Smooth muscle cell (in vitro differentiated cells): ENCODE measurements around the gene PDGFB. TPM values are rescaled to one million over a fixed set of nuclear protein-coding genes. Genes with fewer than 3 reads are reported as not detected.

Source experiments
- DNase-seq: peaks from one replicate; lab custom pipeline; 2025; ENCODE audit not compliant: unreplicated experiment; lab: John Stamatoyannopoulos, UW
- H2AFZ ChIP-seq: fragments of 200-600 bp; sonication (generic); 2 replicates; pipeline ENCODE4 v1.6.0; 2016; ENCODE audit warnings: antibody characterized with exemption, low read depth, mild to moderate bottlenecking
- H3F3A ChIP-seq: fragments of 200-600 bp; sonication (generic); 2 replicates; pipeline ENCODE4 v1.6.0; 2017; ENCODE audit warnings: antibody characterized with exemption, low read depth
- H3K27ac ChIP-seq: fragments of 200-600 bp; sonication (generic); 2 replicates; pipeline ENCODE4 v1.5.1; 2016; ENCODE audit warnings: low read depth, mild to moderate bottlenecking
- H3K27me3 ChIP-seq: fragments of 200-600 bp; sonication (generic); 2 replicates; pipeline ENCODE4 v1.6.1; 2016; ENCODE audit warnings: low read depth, mild to moderate bottlenecking
- H3K36me3 ChIP-seq: fragments of 200-600 bp; sonication (generic); 2 replicates; pipeline ENCODE4 v1.5.1; 2016; ENCODE audit warnings: low read depth
- H3K4me1 ChIP-seq: fragments of 200-600 bp; sonication (generic); 2 replicates; pipeline ENCODE4 v1.5.1; 2016; ENCODE audit warnings: low read depth
- H3K4me2 ChIP-seq: fragments of 200-600 bp; sonication (generic); 2 replicates; pipeline ENCODE4 v1.6.0; 2016; ENCODE audit warnings: mild to moderate bottlenecking
- H3K4me3 ChIP-seq: fragments of 200-600 bp; sonication (generic); 2 replicates; pipeline ENCODE4 v1.5.1; 2016; ENCODE audit warnings: mild to moderate bottlenecking
- H3K79me2 ChIP-seq: fragments of 200-600 bp; sonication (generic); 2 replicates; pipeline ENCODE4 v1.6.0; 2016; ENCODE audit warnings: low read depth, mild to moderate bottlenecking
- H3K9ac ChIP-seq: fragments of 200-600 bp; sonication (generic); 2 replicates; pipeline ENCODE4 v1.6.0; 2016; ENCODE audit warnings: low read depth
- H3K9me3 ChIP-seq: fragments of 200-600 bp; sonication (generic); replicated peaks from 2 replicates; pipeline ENCODE4 v1.5.1; 2016; ENCODE audit warnings: low read depth
- H4K20me1 ChIP-seq: fragments of 200-600 bp; sonication (generic); 2 replicates; pipeline ENCODE4 v1.6.0; 2016; ENCODE audit warnings: low read depth
- WGBS: methylation state at CpG from one replicate; pipeline ENCODE4 v1.1.7; 2016; ENCODE audit warnings: low lambda C conversion rate; 5-methylcytosine and 5-hydroxymethylcytosine counted together
- polyA plus RNA-seq: library from polyadenylated mRNA; unstranded; fragments of >200 nt; fragmentation: Nextera tagmentation; extraction: Ambion mirVana; gene quantifications from 2 replicates; pipeline ENCODE4 v1.2.1, GENCODE V29; 2016
- total RNA-seq: library from RNA; depleted of rRNA; stranded (reverse); fragments of >200 nt; gene quantifications from 2 replicates; pipeline ENCODE4 v1.2.3, GENCODE V29; 2014
- TF ChIP-seq, protein P1 (sequence below): fragments of 200-600 bp; sonication (generic); IDR thresholded peaks from 2 replicates; pipeline ENCODE4 v1.5.1; 2017; ENCODE audit warnings: borderline replicate concordance, mild to moderate bottlenecking, antibody characterized with exemption; ENCODE audit not compliant: insufficient read depth, poor library complexity, severe bottlenecking

PDGFB gene
- total and polyA plus RNA-seq, 2 experiments from 2014 or later: 0.31 to 2.1 TPM

DNA sequence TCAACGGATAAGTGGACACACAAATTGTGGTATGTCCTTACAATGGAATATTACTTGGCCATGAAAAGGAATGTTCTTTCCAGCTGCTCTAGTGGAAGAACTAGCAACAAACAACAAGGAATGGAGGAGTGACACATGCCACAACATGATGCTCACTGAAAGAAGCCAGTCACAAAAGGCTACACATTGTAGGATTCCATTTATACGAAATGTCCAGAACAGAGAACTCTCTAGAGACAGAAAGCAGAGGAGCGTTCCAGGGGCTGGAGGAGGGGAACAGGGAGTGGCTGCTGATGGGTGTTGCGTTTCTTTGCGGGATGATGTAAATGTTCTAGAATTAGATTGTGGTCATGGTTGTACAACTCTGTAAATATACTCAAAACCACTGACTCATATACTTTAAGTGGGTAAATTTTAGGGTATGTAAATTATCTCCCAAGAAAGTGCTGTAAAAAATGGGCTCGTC is 32.4 kb upstream of the PDGFB start:
- H3K36me3 ChIP-seq: no peaks in the 10 kb centered on the region
- H3K79me2 ChIP-seq: no peaks in the 10 kb centered on the region
- TF ChIP-seq, protein P1, sequence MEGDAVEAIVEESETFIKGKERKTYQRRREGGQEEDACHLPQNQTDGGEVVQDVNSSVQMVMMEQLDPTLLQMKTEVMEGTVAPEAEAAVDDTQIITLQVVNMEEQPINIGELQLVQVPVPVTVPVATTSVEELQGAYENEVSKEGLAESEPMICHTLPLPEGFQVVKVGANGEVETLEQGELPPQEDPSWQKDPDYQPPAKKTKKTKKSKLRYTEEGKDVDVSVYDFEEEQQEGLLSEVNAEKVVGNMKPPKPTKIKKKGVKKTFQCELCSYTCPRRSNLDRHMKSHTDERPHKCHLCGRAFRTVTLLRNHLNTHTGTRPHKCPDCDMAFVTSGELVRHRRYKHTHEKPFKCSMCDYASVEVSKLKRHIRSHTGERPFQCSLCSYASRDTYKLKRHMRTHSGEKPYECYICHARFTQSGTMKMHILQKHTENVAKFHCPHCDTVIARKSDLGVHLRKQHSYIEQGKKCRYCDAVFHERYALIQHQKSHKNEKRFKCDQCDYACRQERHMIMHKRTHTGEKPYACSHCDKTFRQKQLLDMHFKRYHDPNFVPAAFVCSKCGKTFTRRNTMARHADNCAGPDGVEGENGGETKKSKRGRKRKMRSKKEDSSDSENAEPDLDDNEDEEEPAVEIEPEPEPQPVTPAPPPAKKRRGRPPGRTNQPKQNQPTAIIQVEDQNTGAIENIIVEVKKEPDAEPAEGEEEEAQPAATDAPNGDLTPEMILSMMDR: no peak
- DNase-seq: no peak
- no peak overlapping the region for H3K27ac ChIP-seq
- 58% methylated on average over 6 of the region's 6 CpGs for WGBS
- H3K27me3 ChIP-seq: no peaks in the 10 kb centered on the region
- H3K4me3 ChIP-seq: no peak overlapping the region
- H2AFZ ChIP-seq: no peak overlapping the region
- H3K4me1 ChIP-seq: no peaks in the 10 kb centered on the region
- H3F3A ChIP-seq: no peaks in the 10 kb centered on the region
- peak overlapping the region; percentile 11 for H3K4me2 ChIP-seq
- H4K20me1 ChIP-seq: no peaks in the 10 kb centered on the region
- H3K9ac ChIP-seq: no peak overlapping the region
- no peaks in the 10 kb centered on the region for H3K9me3 ChIP-seq

- Histone ChIP-seq H3F3A (no peaks in the 10 kb centered on the region), H3K9ac (no peak overlapping the region), H3K79me2 (no peaks in the 10 kb centered on the region), H4K20me1 (no peaks in the 10 kb centered on the region), H3K36me3 (no peaks in the 10 kb centered on the region), H3K27ac (no peak overlapping the region), H3K4me2 (no peak overlapping the region), H3K27me3 (no peaks in the 10 kb centered on the region), H2AFZ (no peak overlapping the region), H3K9me3 (no peaks in the 10 kb centered on the region), H3K4me3 (no peak overlapping the region), H3K4me1 (no peaks in the 10 kb centered on the region)
- TF ChIP-seq, protein P1: no peak
- DNase-seq: no peak
- WGBS: 96% methylated on average over 12 of the region's 12 CpGs
Measured at GRCh38 chr22:39276440-39277141, 31.8 kb upstream of the PDGFB start.

DNA sequence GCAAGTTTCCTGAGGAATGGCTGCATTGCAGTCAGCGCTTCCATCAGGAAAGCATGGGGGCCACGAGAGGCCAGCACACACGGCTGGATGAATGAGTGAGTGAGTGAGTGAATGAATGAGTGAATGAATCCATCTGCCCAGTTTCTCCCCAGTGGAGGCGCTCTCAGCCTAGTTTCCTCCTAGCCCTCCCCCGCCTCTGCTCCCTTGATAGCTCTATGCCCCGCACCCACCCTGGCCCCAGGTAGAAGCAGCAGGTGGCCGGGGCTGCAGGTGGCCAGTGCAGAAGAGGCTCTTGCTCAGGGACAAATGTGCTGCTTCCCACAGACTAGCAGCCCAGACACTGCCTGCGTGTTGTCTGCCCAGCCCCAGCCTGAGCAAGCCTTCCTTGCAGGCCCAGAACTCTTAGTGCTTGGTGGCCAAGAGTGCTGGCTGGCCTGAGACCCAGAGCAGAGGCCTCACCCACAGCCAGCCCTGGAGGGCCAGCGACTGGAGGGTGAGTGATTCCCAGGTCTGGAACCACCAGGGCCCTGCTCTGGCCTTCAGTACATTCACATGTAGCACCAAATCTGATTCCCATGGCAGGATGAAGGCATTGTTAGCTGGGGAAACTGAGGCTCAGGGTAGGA is 31.1 kb upstream of the PDGFB start:
- Histone ChIP-seq H3K4me2 (no peak overlapping the region), H3K4me1 (no peaks in the 10 kb centered on the region), H3K9ac (no peak overlapping the region), H2AFZ (no peak overlapping the region), H4K20me1 (no peaks in the 10 kb centered on the region), H3K4me3 (no peak overlapping the region), H3K27me3 (no peaks in the 10 kb centered on the region), H3K79me2 (no peaks in the 10 kb centered on the region), H3K27ac (no peak overlapping the region), H3F3A (no peaks in the 10 kb centered on the region), H3K9me3 (no peaks in the 10 kb centered on the region), H3K36me3 (no peaks in the 10 kb centered on the region)
- WGBS: 90% methylated on average over 9 of the region's 9 CpGs
- TF ChIP-seq, protein P1: no peak
- no peak for DNase-seq
